OCI-LY7 (cell line): ENCODE measurements around the gene AP4S1. TPM values are rescaled to one million over a fixed set of nuclear protein-coding genes. Genes with fewer than 3 reads are reported as not detected.

Experiments
- BruUV-seq: library from RNA; stranded (reverse); fragments of 400-500 nt; replicated peaks from 2 replicates; lab custom pipeline; 2021; lab: Mats Ljungman, UMichigan
- CTCF ChIA-PET: fragments of 300-600 bp; sonication (Branson Sonifier 250); formaldehyde crosslinking; loops from one replicate; lab custom pipeline; 2022; ENCODE audit warnings: antibody characterized with exemption; ENCODE audit not compliant: unreplicated experiment; lab: Charles Lee
- POLR2A ChIA-PET: fragments of 300-600 bp; sonication (Branson Sonifier 250); formaldehyde crosslinking; loops from one replicate; lab custom pipeline; 2022; ENCODE audit warnings: antibody characterized with exemption; lab: Charles Lee
- DNase-seq: peaks from one replicate; pipeline ENCODE4 v3.0.0-alpha.2; 2015; ENCODE audit warnings: low spot score
- H2AFZ ChIP-seq: fragments of 200-600 bp; sonication (generic), shearing (Covaris generic); 2 replicates; pipeline ENCODE4 v1.6.1; 2014; ENCODE audit warnings: mild to moderate bottlenecking, antibody characterized with exemption, low read length, moderate library complexity
- H3K27ac ChIP-seq: fragments of 200-600 bp; sonication (generic); 2 replicates; pipeline ENCODE4 v1.5.1; 2014; ENCODE audit warnings: mixed run types, low read depth, mild to moderate bottlenecking, moderate library complexity, low read length, inconsistent platforms; ENCODE audit not compliant: poor library complexity, severe bottlenecking
- H3K36me3 ChIP-seq: fragments of 200-600 bp; sonication (generic); 2 replicates; pipeline ENCODE4 v1.6.1; 2014; ENCODE audit warnings: mild to moderate bottlenecking, antibody characterized with exemption, low read length, moderate library complexity, mixed read lengths; ENCODE audit not compliant: insufficient read depth
- H3K4me1 ChIP-seq: fragments of 200-600 bp; sonication (generic); 2 replicates; pipeline ENCODE4 v1.5.1; 2014; ENCODE audit warnings: mild to moderate bottlenecking, low read length; ENCODE audit not compliant: insufficient read depth, poor library complexity, severe bottlenecking
- H3K4me2 ChIP-seq: fragments of 200-600 bp; sonication (generic); 2 replicates; pipeline ENCODE4 v1.6.1; 2014; ENCODE audit warnings: mild to moderate bottlenecking, low read length
- H3K4me3 ChIP-seq: fragments of 200-600 bp; sonication (generic); 2 replicates; pipeline ENCODE4 v1.5.1; 2014; ENCODE audit warnings: mild to moderate bottlenecking, low read depth, low read length; ENCODE audit not compliant: poor library complexity, severe bottlenecking
- H3K79me2 ChIP-seq: fragments of 200-600 bp; sonication (generic); 2 replicates; pipeline ENCODE4 v1.6.1; 2016; ENCODE audit warnings: low read depth, mild to moderate bottlenecking, low read length, moderate library complexity, mixed read lengths; ENCODE audit not compliant: insufficient read depth
- H3K9me2 ChIP-seq: fragments of 200-600 bp; sonication (generic); 2 replicates; pipeline ENCODE4 v1.6.1; 2016; ENCODE audit warnings: mild to moderate bottlenecking, low read length, mixed read lengths; ENCODE audit not compliant: insufficient read depth
- H3K9me3 ChIP-seq: fragments of 200-600 bp; sonication (generic); 2 replicates; pipeline ENCODE4 v1.6.1; 2014; ENCODE audit warnings: mild to moderate bottlenecking, mixed run types, low read length, mixed read lengths
- H4K20me1 ChIP-seq: fragments of 200-600 bp; sonication (generic); 2 replicates; pipeline ENCODE4 v1.6.1; 2014; ENCODE audit warnings: mild to moderate bottlenecking, antibody characterized with exemption, low read length, moderate library complexity, mixed read lengths; ENCODE audit not compliant: insufficient read depth
- CTCF ChIP-seq: fragments of 200-600 bp; sonication (generic); conservative IDR thresholded peaks from 2 replicates; pipeline ENCODE4 v1.5.1; 2014; ENCODE audit warnings: mild to moderate bottlenecking, antibody characterized with exemption, low read length, moderate library complexity, mixed read lengths
- EZH2phosphoT487 ChIP-seq: fragments of 200-600 bp; sonication (generic); IDR thresholded peaks from 2 replicates; pipeline ENCODE4 v1.6.1; 2018; ENCODE audit warnings: low read depth, borderline replicate concordance, mild to moderate bottlenecking, mixed run types, antibody characterized with exemption, low read length, moderate library complexity, mixed read lengths
- intact Hi-C: fragments of 100-400 bp; cut with micrococcal nuclease; formaldehyde crosslinking; loops from one replicate; pipeline ENCODE4 v1.10.0; 2022; ENCODE audit not compliant: unreplicated experiment
- total RNA-seq, 2 experiments: library from RNA; depleted of rRNA in 1 of 2; stranded (reverse); fragments of >200 nt in 1 of 2; shearing (Covaris generic) in 1 of 2; gene quantifications; 2 replicates each; pipeline ENCODE4 v1.2.3, GENCODE V29; 2014 to 2022

AP4S1 gene
- total RNA-seq, 2 experiments from 2014 or later = 7.6 to 10.4 TPM

- ChIA-PET POLR2A (interaction anchor here (1.0 kb wide), 1 partner anchor 168 kb away, joined by 6 read pairs; no protein-coding TSS in a partner anchor), CTCF (no interaction called here)
- Histone ChIP-seq H3K4me1 (peaks cover 7% of the 10 kb centered on the region), H3K4me3 (no peak overlapping the region), H3K36me3 (peaks cover 93% of the 10 kb centered on the region), H3K9me3 (no peaks in the 10 kb centered on the region), H4K20me1 (peaks cover 4% of the 10 kb centered on the region; the same call in 1 of the 2 replicates), H3K4me2 (no peak overlapping the region), H3K9me2 (no peaks in the 10 kb centered on the region), H3K27ac (no peak overlapping the region), H3K79me2 (no peaks in the 10 kb centered on the region), H2AFZ (no peak overlapping the region)
- TF ChIP-seq CTCF (no peak), EZH2phosphoT487 (no peak)
- intact Hi-C loops = no loop called here
- DNase-seq = no peak
- TSS peak; percentile 16 for BruUV-seq
These were observed 98.7 kb downstream of the AP4S1 start for GRCh38 chr14:31124197-31124596.

- DNase-seq = no peak
- H3K27ac ChIP-seq = no peak overlapping the region
- H3K4me3 ChIP-seq = no peak overlapping the region
- H3K4me1 ChIP-seq = peaks cover 9% of the 10 kb centered on the region
- H3K4me2 ChIP-seq = no peak overlapping the region
- intact Hi-C loops = no loop called here
- peaks cover 4% of the 10 kb centered on the region; the same call in 1 of the 2 replicates for H4K20me1 ChIP-seq
- H3K79me2 ChIP-seq = no peaks in the 10 kb centered on the region
- POLR2A ChIA-PET = interaction anchor here (0.9 to 1.6 kb wide), 4 partner anchors 7 to 57 kb away, joined by 3 to 5 read pairs (median 4); no protein-coding TSS in a partner anchor
- peaks cover 93% of the 10 kb centered on the region for H3K36me3 ChIP-seq
- H2AFZ ChIP-seq = no peak overlapping the region
- TF ChIP-seq EZH2phosphoT487 = no peak
- TF ChIP-seq CTCF = no peak
- CTCF ChIA-PET = no interaction called here
- H3K9me2 ChIP-seq = no peaks in the 10 kb centered on the region
- no TSS peak for BruUV-seq
- no peaks in the 10 kb centered on the region for H3K9me3 ChIP-seq
These were observed 99.8 kb downstream of the AP4S1 start for GRCh38 chr14:31125231-31125630.

- DNase-seq = no peak
- no peaks in the 10 kb centered on the region for H3K9me2 ChIP-seq
- no peak overlapping the region for H3K4me2 ChIP-seq
- H3K79me2 ChIP-seq = no peaks in the 10 kb centered on the region
- peaks cover 8% of the 10 kb centered on the region; the same call in 1 of the 2 replicates for H4K20me1 ChIP-seq
- peaks cover 93% of the 10 kb centered on the region for H3K36me3 ChIP-seq
- BruUV-seq = no TSS peak
- H3K9me3 ChIP-seq = no peaks in the 10 kb centered on the region
- POLR2A ChIA-PET = interaction anchor here (0.6 to 1.6 kb wide), 7 partner anchors 9 to 504 kb away, joined by 3 to 5 read pairs (median 3); no protein-coding TSS in a partner anchor
- intact Hi-C loops = no loop called here
- CTCF ChIA-PET = no interaction called here
- H2AFZ ChIP-seq = no peak overlapping the region
- TF ChIP-seq CTCF = no peak
- TF ChIP-seq EZH2phosphoT487 = no peak
- H3K4me1 ChIP-seq = peaks cover 9% of the 10 kb centered on the region
- no peak overlapping the region for H3K27ac ChIP-seq
- H3K4me3 ChIP-seq = no peak overlapping the region
These were observed 101.2 kb downstream of the AP4S1 start for GRCh38 chr14:31126680-31127079.
